Breast epithelium (tissue), 4 donors: ENCODE results near the gene SIAH1. TPM values are rescaled to one million over a fixed set of nuclear protein-coding genes. Genes with fewer than 3 reads are reported as not detected.
A peak's percentile ranks its signal among the peaks of the same experiment; 100 is the strongest.

Experiments
- DNase-seq, 2 donors: peaks; one replicate each; pipeline ENCODE4 v3.0.0-alpha.2; 2019; ENCODE audit warnings: low spot score in 2 of 2
- H3K27ac ChIP-seq, 2 donors: fragments of 200-600 bp; sonication (generic) in 1 of 2; one replicate each; pipeline ENCODE4 v1.5.1; 2016 to 2019; ENCODE audit warnings: mild to moderate bottlenecking in 1 of 2
- H3K27me3 ChIP-seq, 2 donors: fragments of 200-600 bp; sonication (generic) in 1 of 2; one replicate each; pipeline versions ENCODE4 v1.5.1 to v1.6.0; 2017 to 2019; ENCODE audit warnings: control low read depth in 1 of 2, mild to moderate bottlenecking in 1 of 2
- H3K36me3 ChIP-seq: fragments of 200-600 bp; one replicate; pipeline ENCODE4 v1.5.1; 2019
- H3K4me1 ChIP-seq, 2 donors: fragments of 200-600 bp; sonication (generic); one replicate each; pipeline ENCODE4 v1.5.1; 2016 to 2019; ENCODE audit warnings: control low read depth in 1 of 2
- H3K4me3 ChIP-seq, 3 donors: fragments of 200-600 bp; sonication (generic); 1 replicate in 2 of 3; 2 replicates in 1 of 3; pipeline ENCODE4 v1.5.1; 2016 to 2019; ENCODE audit warnings: mild to moderate bottlenecking in 3 of 3, moderate library complexity in 2 of 3
- H3K9me3 ChIP-seq, 2 donors: fragments of 200-600 bp; sonication (generic) in 1 of 2; one replicate each; pipeline ENCODE4 v1.5.1; 2016 to 2019; ENCODE audit warnings: control low read depth in 1 of 2
- CTCF ChIP-seq, 3 donors: fragments of 450-650 bp; IDR thresholded peaks; one replicate each; pipeline ENCODE4 v1.5.1; 2016 to 2017; ENCODE audit warnings: antibody characterized with exemption in 3 of 3, mild to moderate bottlenecking in 3 of 3, moderate library complexity in 3 of 3
- POLR2A ChIP-seq: fragments of 450-650 bp; IDR thresholded peaks from one replicate; pipeline ENCODE4 v1.6.1; 2016; ENCODE audit warnings: antibody characterized with exemption, mild to moderate bottlenecking, moderate library complexity
- POLR2AphosphoS5 ChIP-seq, 3 donors: sonication (generic); formaldehyde crosslinking; IDR thresholded peaks; one replicate each; pipeline ENCODE4 v1.6.1; 2017; ENCODE audit warnings: antibody characterized with exemption in 3 of 3
- intact Hi-C: fragments of 100-400 bp; cut with DNase I; formaldehyde crosslinking; loops from one replicate; pipeline ENCODE4 v1.15.1; 2023; ENCODE audit warnings: low total_unique reads
- total RNA-seq, 3 donors: library from RNA; depleted of rRNA; stranded (reverse); fragments of >200 nt; gene quantifications; one replicate each; pipeline ENCODE4 v1.1.0, GENCODE V29; 2016

Gene SIAH1
- total RNA-seq, 3 donors from 2014 or later, result 36.2 to 45.2 (median 44.2) TPM

GRCh38 chr16:48365601-48366164, 19.5 kb downstream of the SIAH1 start:
- Histone ChIP-seq H3K36me3 (peaks cover 3% of the 10 kb centered on the region), H3K27me3 (no peaks in the 10 kb centered on the region), H3K4me3 (peak overlapping the region; percentile 58 to 69 (median 63)), H3K4me1 (peaks cover 5 to 15% of the 10 kb centered on the region in 2 donors), H3K27ac (peak overlapping the region; percentile 88 to 95), H3K9me3 (no peaks in the 10 kb centered on the region)
- peak; percentile 88 to 89 for DNase-seq
- intact Hi-C loops, result loop anchor here (5.0 kb wide), 1 partner anchor 157 kb away; no protein-coding TSS in a partner anchor
- TF ChIP-seq POLR2A (peak; percentile 39), POLR2AphosphoS5 (IDR thresholded peaks at IDR 0.05) (peak in 2 of 3 donors; percentile 42 to 65), CTCF (IDR thresholded peaks at IDR 0.05) (no peak)

- peaks cover 5 to 15% of the 10 kb centered on the region in 2 donors for H3K4me1 ChIP-seq
- H3K4me3 ChIP-seq, result peak overlapping the region; percentile 58 to 69 (median 63)
- peak overlapping the region; percentile 88 to 95 for H3K27ac ChIP-seq
- peaks cover 3% of the 10 kb centered on the region for H3K36me3 ChIP-seq
- TF ChIP-seq CTCF (IDR thresholded peaks at IDR 0.05) (no peak), POLR2A (no peak), POLR2AphosphoS5 (IDR thresholded peaks at IDR 0.05) (no peak)
- no peak for DNase-seq
- intact Hi-C loops, result loop anchor here (5.0 kb wide), 1 partner anchor 157 kb away; no protein-coding TSS in a partner anchor
- H3K27me3 ChIP-seq, result no peaks in the 10 kb centered on the region
- H3K9me3 ChIP-seq, result no peaks in the 10 kb centered on the region
These were observed 20.1 kb downstream of the SIAH1 start for GRCh38 chr16:48365025-48365600.

GRCh38 chr16:48361540-48362144, 23.6 kb downstream of the SIAH1 start:
- no peak overlapping the region for H3K27ac ChIP-seq

GRCh38 chr16:48361012-48361411, 24.2 kb downstream of the SIAH1 start:
- Histone ChIP-seq H3K9me3 (no peaks in the 10 kb centered on the region), H3K27ac (no peak overlapping the region), H3K4me1 (peaks cover 0 to 8% of the 10 kb centered on the region in 2 donors), H3K27me3 (no peaks in the 10 kb centered on the region), H3K4me3 (no peak overlapping the region), H3K36me3 (peaks cover 3% of the 10 kb centered on the region)
- TF ChIP-seq POLR2A (no peak), CTCF (IDR thresholded peaks at IDR 0.05) (no peak), POLR2AphosphoS5 (IDR thresholded peaks at IDR 0.05) (no peak)
- intact Hi-C loops, result no loop called here
- DNase-seq, result no peak

More at GRCh38 chr16:48361540-48362144, 23.6 kb downstream of the SIAH1 start:
- Histone ChIP-seq H3K27me3 (no peaks in the 10 kb centered on the region), H3K4me1 (peaks cover 2 to 11% of the 10 kb centered on the region in 2 donors), H3K36me3 (peaks cover 3% of the 10 kb centered on the region), H3K9me3 (no peaks in the 10 kb centered on the region), H3K4me3 (no peak overlapping the region)
- DNase-seq, result no peak
- intact Hi-C loops, result no loop called here
- TF ChIP-seq POLR2AphosphoS5 (IDR thresholded peaks at IDR 0.05) (no peak), POLR2A (no peak), CTCF (IDR thresholded peaks at IDR 0.05) (no peak)

- H3K4me3 ChIP-seq, result no peak overlapping the region
- intact Hi-C loops, result loop anchor here (10.0 kb wide), 1 partner anchor 275 kb away; no protein-coding TSS in a partner anchor
- H3K27me3 ChIP-seq, result no peaks in the 10 kb centered on the region
- H3K36me3 ChIP-seq, result peaks cover 3% of the 10 kb centered on the region
- TF ChIP-seq CTCF (IDR thresholded peaks at IDR 0.05) (no peak), POLR2AphosphoS5 (IDR thresholded peaks at IDR 0.05) (no peak), POLR2A (no peak)
- H3K27ac ChIP-seq, result no peak overlapping the region
- DNase-seq, result no peak
- no peaks in the 10 kb centered on the region for H3K9me3 ChIP-seq
- peaks cover 0 to 2% of the 10 kb centered on the region in 2 donors for H3K4me1 ChIP-seq
These were observed 25.2 kb downstream of the SIAH1 start for GRCh38 chr16:48359983-48360382.
